A673 (cell line): ENCODE data around the gene SF3B4. TPM values are rescaled to one million over a fixed set of nuclear protein-coding genes. Genes with fewer than 3 reads are reported as not detected.
A peak's percentile ranks its signal among the peaks of the same experiment; 100 is the strongest.

Experiments used
- Bru-seq: library from RNA; stranded (reverse); fragments of 400-500 nt; gene quantifications from one replicate; lab custom pipeline; 2021; lab: Mats Ljungman, UMichigan
- BruChase-seq, 2 experiments: library from RNA; stranded (reverse); fragments of 400-500 nt; gene quantifications; one replicate each; lab custom pipeline; 2021; lab: Mats Ljungman, UMichigan
- BruUV-seq: library from RNA; stranded (reverse); fragments of 400-500 nt; replicated peaks from 2 replicates; lab custom pipeline; 2021; lab: Mats Ljungman, UMichigan
- CTCF ChIA-PET: fragments of 300-600 bp; sonication (Branson Sonifier 250); formaldehyde crosslinking; loops from one replicate; lab custom pipeline; 2022; ENCODE audit warnings: antibody characterized with exemption; lab: Charles Lee
- POLR2A ChIA-PET: fragments of 300-600 bp; sonication (Branson Sonifier 250); formaldehyde crosslinking; loops from one replicate; lab custom pipeline; 2022; ENCODE audit warnings: antibody characterized with exemption; ENCODE audit not compliant: low non-redundant PET; lab: Charles Lee
- DNase-seq: peaks from one replicate; pipeline ENCODE4 v3.0.0-alpha.2; 2015; ENCODE audit warnings: low spot score
- H3K27ac ChIP-seq: fragments of 200-600 bp; sonication (generic); 2 replicates; pipeline ENCODE4 v1.5.1; 2016; ENCODE audit warnings: mixed run types, low read depth, mild to moderate bottlenecking, mixed read lengths, antibody characterized with exemption, low read length; ENCODE audit not compliant: poor library complexity, severe bottlenecking
- H3K27me3 ChIP-seq: fragments of 200-600 bp; sonication (generic); replicated peaks from 2 replicates; pipeline ENCODE4 v1.6.1; 2017; ENCODE audit warnings: mixed run types, low read depth, mild to moderate bottlenecking, mixed read lengths, antibody characterized with exemption, low read length; ENCODE audit not compliant: insufficient read depth, poor library complexity
- H3K36me3 ChIP-seq: fragments of 200-600 bp; sonication (generic); 2 replicates; pipeline ENCODE4 v1.6.1; 2016; ENCODE audit warnings: mixed run types, mild to moderate bottlenecking, mixed read lengths, antibody characterized with exemption, low read length; ENCODE audit not compliant: insufficient read depth, poor library complexity, severe bottlenecking
- H3K4me1 ChIP-seq: fragments of 200-600 bp; sonication (generic); 2 replicates; pipeline ENCODE4 v1.6.1; 2017; ENCODE audit warnings: mixed run types, mild to moderate bottlenecking, mixed read lengths, antibody characterized with exemption, low read length; ENCODE audit not compliant: insufficient read depth, poor library complexity, severe bottlenecking
- H3K4me3 ChIP-seq: fragments of 200-600 bp; sonication (generic); 2 replicates; pipeline ENCODE4 v1.5.1; 2016; ENCODE audit warnings: low read depth, mixed run types, mild to moderate bottlenecking, mixed read lengths, low read length; ENCODE audit not compliant: poor library complexity, severe bottlenecking
- H3K9me3 ChIP-seq: fragments of 200-600 bp; sonication (generic); 2 replicates; pipeline ENCODE4 v1.6.1; 2016; ENCODE audit warnings: mixed run types, low read depth, mild to moderate bottlenecking, mixed read lengths, antibody characterized with exemption, low read length; ENCODE audit not compliant: poor library complexity, severe bottlenecking
- EZH2 ChIP-seq: fragments of 200-600 bp; sonication (generic); IDR thresholded peaks from 2 replicates; pipeline ENCODE4 v1.6.1; 2017; ENCODE audit warnings: borderline replicate concordance, low read depth, mild to moderate bottlenecking, mixed read lengths, antibody characterized with exemption, low read length; ENCODE audit not compliant: poor library complexity, severe bottlenecking
- intact Hi-C: fragments of 100-400 bp; cut with micrococcal nuclease; formaldehyde crosslinking; loops from one replicate; pipeline ENCODE4 v1.10.0; 2022; ENCODE audit not compliant: unreplicated experiment
- long read RNA-seq: library from polyadenylated mRNA; stranded (forward); transcript quantifications from one replicate; pipeline ENCODE4 v2.0.0, GENCODE V29; 2022
- total RNA-seq: library from RNA; stranded (reverse); gene quantifications from 2 replicates; pipeline ENCODE4 v1.2.3, GENCODE V29; 2021
- TF ChIP-seq, protein P1 (sequence below): fragments of 300-800, 200-600 bp; sonication (generic); conservative IDR thresholded peaks from 2 replicates; pipeline ENCODE4 v1.5.1; 2017; ENCODE audit warnings: low read depth, mild to moderate bottlenecking, antibody characterized with exemption, low read length, moderate library complexity, mixed read lengths

SF3B4 gene
- total RNA-seq = 124 and 137 TPM in 2 replicates
- Bru-seq, nascent RNA = percentile 96 among the genes with signal in this experiment
- percentile 96 among the genes with signal in this experiment for BruChase-seq, experiment 1, labeled RNA remaining after a 2-hour chase
- BruChase-seq, experiment 2, labeled RNA remaining after a 6-hour chase = percentile 98 among the genes with signal in this experiment
- long read RNA-seq, transcript SF3B4-201 (6 exons, 2,085 nt) = major isoform, 368 of 390 reads
- long read RNA-seq, partial matches to known transcripts = 10 of 390 reads
- long read RNA-seq, other reads (novel, unspliced or antisense) = 12 of 390 reads

DNA sequence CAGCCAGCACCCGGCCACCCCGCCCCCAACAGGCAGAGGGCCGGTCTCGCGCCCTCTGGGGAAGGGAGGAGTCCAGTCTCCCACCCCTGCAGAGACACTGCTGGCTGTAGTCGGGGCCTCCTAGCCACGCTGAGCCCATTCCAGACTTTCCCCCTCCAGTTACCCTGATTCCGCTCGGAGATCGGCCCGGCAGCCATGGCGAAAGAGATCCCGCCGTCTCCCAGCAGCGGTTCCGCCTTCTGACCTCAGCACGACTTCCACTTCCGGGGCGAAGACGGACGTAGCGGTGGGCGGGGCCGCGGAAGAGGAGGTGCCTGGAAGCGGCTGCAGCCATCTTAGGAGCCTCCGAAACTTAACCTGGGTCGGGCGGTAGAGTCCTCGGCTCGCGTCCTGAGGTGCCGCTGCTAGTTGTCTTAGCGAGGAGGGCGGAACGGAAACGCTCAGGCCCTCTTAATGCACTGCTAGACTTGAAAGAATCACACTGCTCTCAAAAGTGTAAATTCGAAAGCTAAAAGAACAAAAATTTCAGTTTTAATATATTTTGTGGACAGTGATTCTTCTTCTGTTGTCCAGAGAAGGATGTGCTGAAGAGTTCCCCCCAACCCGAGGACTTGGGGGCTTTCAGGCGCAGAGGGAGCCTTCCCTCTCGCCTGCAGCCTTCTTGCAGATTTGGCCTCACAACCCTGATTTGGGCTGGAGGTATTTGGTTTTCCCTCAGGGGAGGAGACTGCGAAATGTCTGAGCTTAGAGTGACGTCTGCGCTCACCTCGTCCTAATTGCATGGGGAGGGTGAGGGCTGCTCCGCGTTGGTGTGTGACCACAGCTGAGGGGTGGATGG, at the start of gene SF3B4:
SF3B4 (minus strand) TSS at position 241 of the 838 bp plus-strand sequence; CDS start at position 197, 44 bp downstream.
- Histone ChIP-seq H3K4me3 (peak within 1 kb of the TSS; percentile 95), H3K27me3 (no peaks in the 10 kb centered on the region), H3K9me3 (no peaks in the 10 kb centered on the region), H3K4me1 (peaks cover 22% of the 10 kb centered on the region), H3K27ac (peak within 1 kb of the TSS; percentile 95), H3K36me3 (peaks cover 42% of the 10 kb centered on the region)
- peak; percentile 97 for DNase-seq
- TSS peak; percentile 97 for BruUV-seq
- TF ChIP-seq, protein P1, sequence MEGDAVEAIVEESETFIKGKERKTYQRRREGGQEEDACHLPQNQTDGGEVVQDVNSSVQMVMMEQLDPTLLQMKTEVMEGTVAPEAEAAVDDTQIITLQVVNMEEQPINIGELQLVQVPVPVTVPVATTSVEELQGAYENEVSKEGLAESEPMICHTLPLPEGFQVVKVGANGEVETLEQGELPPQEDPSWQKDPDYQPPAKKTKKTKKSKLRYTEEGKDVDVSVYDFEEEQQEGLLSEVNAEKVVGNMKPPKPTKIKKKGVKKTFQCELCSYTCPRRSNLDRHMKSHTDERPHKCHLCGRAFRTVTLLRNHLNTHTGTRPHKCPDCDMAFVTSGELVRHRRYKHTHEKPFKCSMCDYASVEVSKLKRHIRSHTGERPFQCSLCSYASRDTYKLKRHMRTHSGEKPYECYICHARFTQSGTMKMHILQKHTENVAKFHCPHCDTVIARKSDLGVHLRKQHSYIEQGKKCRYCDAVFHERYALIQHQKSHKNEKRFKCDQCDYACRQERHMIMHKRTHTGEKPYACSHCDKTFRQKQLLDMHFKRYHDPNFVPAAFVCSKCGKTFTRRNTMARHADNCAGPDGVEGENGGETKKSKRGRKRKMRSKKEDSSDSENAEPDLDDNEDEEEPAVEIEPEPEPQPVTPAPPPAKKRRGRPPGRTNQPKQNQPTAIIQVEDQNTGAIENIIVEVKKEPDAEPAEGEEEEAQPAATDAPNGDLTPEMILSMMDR = no peak
- no peak for TF ChIP-seq EZH2
- ChIA-PET POLR2A (interaction anchor here (0.5 kb wide), 1 partner anchor 123 kb away, joined by 3 read pairs; no protein-coding TSS in a partner anchor), CTCF (no interaction called here)
- intact Hi-C loops = no loop called here

DNA sequence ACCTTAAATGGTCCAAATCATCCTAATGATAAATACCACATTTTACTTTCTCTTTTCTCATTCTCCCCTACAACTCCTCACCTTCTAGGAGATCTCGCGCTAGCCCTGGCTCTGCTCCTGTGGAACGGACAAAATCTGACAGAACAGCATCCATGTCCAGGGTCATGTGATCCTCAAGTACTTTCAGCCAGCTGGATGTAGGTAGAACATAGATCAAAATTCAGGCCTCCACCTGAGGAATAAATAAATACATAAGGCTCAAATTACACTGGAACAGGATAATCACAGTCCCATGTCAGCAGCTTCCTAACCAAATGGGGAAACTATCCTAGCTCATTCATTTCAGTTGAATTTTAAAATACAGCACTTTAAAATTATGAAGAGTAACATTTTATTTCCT, 49.7 kb upstream of the SF3B4 start:
- BruUV-seq = no TSS peak
- CTCF ChIA-PET = no interaction called here
- intact Hi-C loops = loop anchor here (2.0 kb wide), 1 partner anchor 21 kb away; no protein-coding TSS in a partner anchor
- Histone ChIP-seq H3K27me3 (no peaks in the 10 kb centered on the region), H3K4me3 (no peak overlapping the region), H3K27ac (no peak overlapping the region), H3K9me3 (no peaks in the 10 kb centered on the region), H3K36me3 (peaks cover 3% of the 10 kb centered on the region), H3K4me1 (no peaks in the 10 kb centered on the region)
- TF ChIP-seq, protein P1 = no peak
- no peak for TF ChIP-seq EZH2
- no peak for DNase-seq
- POLR2A ChIA-PET = no interaction called here

GRCh38 chr1:149972547-149972946, 44.9 kb upstream of the SF3B4 start:
- no peak for DNase-seq
- Histone ChIP-seq H3K4me3 (no peak overlapping the region), H3K27ac (no peak overlapping the region), H3K4me1 (no peaks in the 10 kb centered on the region), H3K9me3 (no peaks in the 10 kb centered on the region), H3K27me3 (no peaks in the 10 kb centered on the region), H3K36me3 (peaks cover 15% of the 10 kb centered on the region)
- no TSS peak for BruUV-seq
- TF ChIP-seq, protein P1 = no peak
- TF ChIP-seq EZH2 = no peak
- ChIA-PET POLR2A (no interaction called here), CTCF (no interaction called here)
- intact Hi-C loops = no loop called here
